Immature natural killer cell (primary cell): ENCODE measurements around the gene MFSD6. TPM values are rescaled to one million over a fixed set of nuclear protein-coding genes. Genes with fewer than 3 reads are reported as not detected.
"Not testable (repeated sequence)": the region's sequence is repeated elsewhere in the genome, so short reads cannot be mapped to it uniquely, and the experiment has no call there.

Experiments used
- DNase-seq, 3 donors: peaks; one replicate each; pipeline ENCODE4 v3.0.0; 2022; ENCODE audit warnings: mixed read lengths in 1 of 3
- H3K27ac Mint-ChIP-seq, 6 donors: one replicate each; pipeline ENCODE4 v1.8.0; 2020; ENCODE audit warnings: mixed read lengths in 6 of 6, mild to moderate bottlenecking in 5 of 6, inconsistent platforms in 4 of 6, moderate library complexity in 3 of 6
- H3K27me3 Mint-ChIP-seq, 3 donors: one replicate each; pipeline ENCODE4 v1.8.0; 2020 to 2021; ENCODE audit warnings: low read depth in 3 of 3, mild to moderate bottlenecking in 3 of 3, mixed read lengths in 3 of 3, moderate library complexity in 3 of 3, inconsistent platforms in 1 of 3
- H3K36me3 Mint-ChIP-seq, 3 donors: one replicate each; pipeline ENCODE4 v1.8.0; 2020; ENCODE audit warnings: mixed read lengths in 3 of 3, inconsistent platforms in 2 of 3, mild to moderate bottlenecking in 2 of 3
- H3K4me1 Mint-ChIP-seq, 2 donors: one replicate each; pipeline ENCODE4 v1.8.0; 2020; ENCODE audit warnings: inconsistent platforms in 2 of 2, mild to moderate bottlenecking in 2 of 2, mixed read lengths in 2 of 2, moderate library complexity in 1 of 2
- H3K4me3 Mint-ChIP-seq, 5 donors: one replicate each; pipeline ENCODE4 v1.8.0; 2020; ENCODE audit warnings: mild to moderate bottlenecking in 5 of 5, mixed read lengths in 5 of 5, inconsistent platforms in 3 of 5, moderate library complexity in 3 of 5
- H3K9me3 Mint-ChIP-seq, 6 donors: one replicate each; pipeline ENCODE4 v1.8.0; 2020; ENCODE audit warnings: mild to moderate bottlenecking in 6 of 6, mixed read lengths in 6 of 6, inconsistent platforms in 4 of 6, moderate library complexity in 3 of 6
- polyA plus RNA-seq, 3 donors: library from polyadenylated mRNA; unstranded; fragments of 300-500 nt; fragmentation: Illumina TruSeq; gene quantifications; one replicate each; pipeline ENCODE4 v1.2.3, GENCODE V29; 2021

MFSD6 gene
- polyA plus RNA-seq: 10 to 100 TPM in 1 of 3 donors, 1 to 10 TPM in 2; 7.3 to 35.1 (median 8.5) TPM

- Mint-ChIP-seq H3K27ac (peak within 1 kb of the TSS; percentile 92 to 97 (median 96)), H3K4me3 (peak within 1 kb of the TSS; percentile 90 to 96 (median 92)), H3K9me3 (no peaks in the 10 kb centered on the region), H3K4me1 (peaks cover 29 to 34% of the 10 kb centered on the region in 2 donors), H3K36me3 (peaks cover 0 to 6% (median 5%) of the 10 kb centered on the region in 3 donors), H3K27me3 (peaks cover 5 to 15% (median 11%) of the 10 kb centered on the region in 3 donors)
- peak; percentile 62 to 77 (median 72) for DNase-seq
These were observed at the start of gene MFSD6 for GRCh38 chr2:190407662-190408537. Gene MFSD6 (plus strand): TSS chr2:190408355. CDS start chr2:190436030, 27,675 bp downstream.

DNA sequence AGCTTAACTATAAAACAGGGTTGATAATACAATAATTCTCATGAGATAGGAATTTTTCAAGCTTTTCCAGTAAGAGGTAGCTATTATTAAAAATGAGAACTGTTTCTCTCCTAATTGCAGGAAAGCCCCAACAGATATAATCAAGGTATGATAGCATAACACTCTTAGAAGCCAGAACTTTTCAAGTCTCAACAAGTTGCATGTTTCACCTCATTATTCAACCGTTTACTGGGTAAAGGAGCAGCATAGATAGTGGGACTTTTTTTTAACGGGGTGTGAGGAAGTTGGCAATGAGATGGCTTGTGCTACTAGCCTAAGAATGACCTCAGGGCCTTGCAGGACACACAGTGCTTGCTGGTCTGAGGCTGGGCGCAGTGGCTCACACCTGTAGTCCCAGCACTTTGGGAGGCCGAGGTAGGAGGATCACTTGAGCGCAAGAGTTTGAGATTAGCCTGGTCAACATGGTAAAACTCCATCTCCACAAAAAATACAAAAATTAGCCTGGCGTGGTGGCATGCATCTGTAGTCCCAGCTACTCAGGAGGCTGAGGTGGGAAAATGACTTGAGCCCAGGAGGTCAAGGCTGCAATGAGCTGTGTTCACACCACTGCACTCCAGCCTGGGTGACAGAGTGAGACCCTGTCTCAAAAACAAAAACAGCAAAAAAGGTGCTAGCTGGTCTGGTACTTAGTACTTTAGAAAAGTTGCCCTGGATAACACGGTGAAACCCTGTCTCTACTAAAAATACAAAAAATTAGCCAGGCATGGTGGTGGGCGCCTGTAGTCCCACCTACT lies 49.3 kb upstream of the MFSD6 start:
- not testable (repeated sequence) for H3K36me3 Mint-ChIP-seq, H3K27me3 Mint-ChIP-seq, H3K9me3 Mint-ChIP-seq, DNase-seq
- H3K4me1 Mint-ChIP-seq: peaks cover 26 to 38% of the 10 kb centered on the region in 2 donors
- peak overlapping the region; percentile 38 to 97 (median 96) for H3K4me3 Mint-ChIP-seq
- peak overlapping the region; percentile 91 to 96 (median 95) for H3K27ac Mint-ChIP-seq

GRCh38 chr2:190360561-190360960 lies 47.6 kb upstream of the MFSD6 start:
- H3K9me3 Mint-ChIP-seq: no peaks in the 10 kb centered on the region
- peaks cover 0 to 4% (median 2%) of the 10 kb centered on the region in 3 donors for H3K27me3 Mint-ChIP-seq
- DNase-seq: no peak
- H3K4me3 Mint-ChIP-seq: peak overlapping the region; percentile 88 to 97 (median 96)
- H3K36me3 Mint-ChIP-seq: peaks cover 6 to 11% (median 8%) of the 10 kb centered on the region in 3 donors
- H3K27ac Mint-ChIP-seq: peak overlapping the region; percentile 13 to 96 (median 94)
- H3K4me1 Mint-ChIP-seq: peaks cover 25 to 33% of the 10 kb centered on the region in 2 donors

DNA sequence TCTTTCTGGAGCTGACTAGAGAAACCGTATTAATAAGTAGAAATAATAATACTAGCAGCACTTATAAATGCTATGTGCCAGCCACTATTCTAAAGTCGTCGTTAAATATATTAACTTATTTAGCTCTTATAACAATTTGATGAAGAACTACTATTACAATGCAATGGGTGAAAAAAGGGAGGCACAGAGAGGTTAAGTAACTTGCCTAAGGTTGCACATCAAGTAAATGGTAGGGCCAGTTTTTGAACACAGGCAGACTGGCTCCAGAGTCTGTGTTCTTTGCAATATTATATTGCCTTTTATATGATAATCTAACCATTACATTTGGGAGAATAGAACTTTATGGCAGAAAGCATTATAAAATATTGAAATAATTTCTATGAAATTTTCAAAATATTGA lies 47.2 kb upstream of the MFSD6 start:
- Mint-ChIP-seq H3K27ac (peak overlapping the region in 1 of 6 donors; percentile 91), H3K27me3 (peaks cover 0 to 4% (median 2%) of the 10 kb centered on the region in 3 donors), H3K9me3 (no peaks in the 10 kb centered on the region), H3K4me1 (peaks cover 25 to 33% of the 10 kb centered on the region in 2 donors), H3K36me3 (peaks cover 6 to 11% (median 8%) of the 10 kb centered on the region in 3 donors), H3K4me3 (peak overlapping the region in 4 of 5 donors; percentile 88 to 97 (median 94))
- DNase-seq: no peak

- no peak overlapping the region for H3K27ac Mint-ChIP-seq
- H3K27me3 Mint-ChIP-seq: peaks cover 0 to 4% (median 2%) of the 10 kb centered on the region in 3 donors
- no peak for DNase-seq
- H3K4me1 Mint-ChIP-seq: peaks cover 25 to 33% of the 10 kb centered on the region in 2 donors
- H3K4me3 Mint-ChIP-seq: no peak overlapping the region
- peaks cover 6 to 11% (median 8%) of the 10 kb centered on the region in 3 donors for H3K36me3 Mint-ChIP-seq
- H3K9me3 Mint-ChIP-seq: no peaks in the 10 kb centered on the region
These were observed 46.6 kb upstream of the MFSD6 start for GRCh38 chr2:190361572-190361971.

- Mint-ChIP-seq H3K4me1 (peaks cover 25 to 33% of the 10 kb centered on the region in 2 donors), H3K27me3 (peaks cover 0 to 4% (median 2%) of the 10 kb centered on the region in 3 donors), H3K9me3 (no peaks in the 10 kb centered on the region), H3K36me3 (peaks cover 9 to 16% (median 12%) of the 10 kb centered on the region in 3 donors), H3K4me3 (no peak overlapping the region), H3K27ac (no peak overlapping the region)
- DNase-seq: no peak
These were observed 45.3 kb upstream of the MFSD6 start for GRCh38 chr2:190362894-190363293.

DNA sequence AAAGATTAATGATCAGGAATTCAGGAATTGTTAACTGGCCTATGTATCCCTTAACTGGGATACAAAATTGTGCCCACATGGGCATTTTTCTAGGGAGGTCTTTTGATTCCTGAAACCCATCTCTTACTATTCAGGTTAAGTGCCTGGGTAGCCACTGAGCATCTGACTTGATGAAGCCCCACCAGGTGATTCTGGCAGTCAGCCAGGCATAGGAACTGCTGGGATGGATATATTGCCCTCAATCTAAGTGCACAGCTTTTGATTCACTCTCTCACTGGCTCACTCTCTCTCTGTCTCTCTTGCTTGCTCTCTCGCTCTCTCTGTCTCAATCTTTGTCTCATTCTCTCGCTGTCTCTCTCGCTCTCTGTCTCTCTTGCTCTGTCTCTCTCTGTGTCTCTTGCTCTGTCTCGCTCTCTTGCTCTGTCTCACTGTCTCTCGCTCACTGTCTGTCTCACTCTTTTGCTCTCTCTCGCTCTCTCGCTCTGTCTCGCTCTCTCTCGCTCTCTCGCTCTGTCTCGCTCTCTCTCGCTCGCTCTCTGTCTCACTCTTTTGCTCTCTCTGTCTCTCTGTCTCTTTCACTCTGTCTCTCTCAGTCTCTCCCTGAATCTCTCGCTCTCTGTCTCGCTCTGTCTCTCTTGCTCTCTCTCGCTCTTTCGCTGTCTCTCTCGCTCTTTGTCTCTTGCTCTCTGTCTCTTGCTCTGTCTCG lies 42.5 kb upstream of the MFSD6 start:
- no peak for DNase-seq
- H3K4me1 Mint-ChIP-seq: peaks cover 6 to 18% of the 10 kb centered on the region in 2 donors
- peaks cover 20 to 23% (median 23%) of the 10 kb centered on the region in 3 donors for H3K36me3 Mint-ChIP-seq
- H3K4me3 Mint-ChIP-seq: no peak overlapping the region
- no peaks in the 10 kb centered on the region for H3K27me3 Mint-ChIP-seq
- no peaks in the 10 kb centered on the region for H3K9me3 Mint-ChIP-seq
- H3K27ac Mint-ChIP-seq: no peak overlapping the region

DNA sequence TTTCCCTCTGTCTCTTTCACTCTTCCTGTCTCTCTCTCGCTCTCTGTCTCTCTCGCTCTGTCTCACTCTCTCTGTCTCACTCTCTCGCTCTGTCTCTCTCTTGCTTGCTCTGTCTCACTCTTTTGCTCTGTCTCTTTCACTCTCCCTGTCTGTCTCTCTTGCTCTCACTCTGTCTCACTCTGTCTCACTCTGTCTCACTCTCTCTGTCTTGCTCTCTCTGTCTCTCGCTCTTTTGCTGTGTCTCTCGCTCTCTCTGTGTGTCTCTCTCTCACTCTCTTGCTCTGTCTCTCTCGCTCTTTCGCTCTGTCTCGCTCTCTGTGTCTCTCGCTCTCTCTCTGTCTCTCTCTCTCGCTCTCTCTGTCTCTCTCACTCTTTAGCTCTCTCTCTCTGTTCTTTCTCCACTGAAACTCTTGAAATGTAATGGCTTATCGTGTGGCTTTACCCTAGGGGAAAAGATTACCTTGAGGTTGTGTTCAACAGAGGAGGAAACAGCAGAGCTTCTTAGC lies 41.9 kb upstream of the MFSD6 start:
- Mint-ChIP-seq H3K9me3 (no peaks in the 10 kb centered on the region), H3K36me3 (peaks cover 20 to 23% (median 23%) of the 10 kb centered on the region in 3 donors), H3K27me3 (no peaks in the 10 kb centered on the region), H3K4me3 (no peak overlapping the region), H3K27ac (no peak overlapping the region), H3K4me1 (peaks cover 5 to 11% of the 10 kb centered on the region in 2 donors)
- DNase-seq: no peak

DNA sequence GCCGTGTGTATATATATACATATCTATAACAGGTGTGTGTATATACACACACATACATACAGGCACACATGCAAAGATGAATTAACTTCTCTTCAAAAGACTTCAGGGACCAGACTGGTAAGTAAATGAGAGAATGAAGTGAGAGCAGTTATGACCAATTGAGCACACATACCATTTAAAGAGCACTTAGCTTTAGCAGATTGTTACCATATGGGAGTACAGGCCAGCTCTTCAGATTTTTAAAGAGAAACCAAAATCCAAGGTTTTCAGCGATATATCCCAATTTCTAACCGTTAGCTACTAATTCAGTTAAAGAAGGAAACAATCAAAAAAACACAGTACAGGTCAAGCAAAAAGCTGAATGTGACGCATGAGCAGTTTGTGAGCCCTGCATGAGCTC lies 41.1 kb upstream of the MFSD6 start:
- H3K4me1 Mint-ChIP-seq: peaks cover 1 to 4% of the 10 kb centered on the region in 2 donors
- DNase-seq: no peak
- no peak overlapping the region for H3K4me3 Mint-ChIP-seq
- H3K36me3 Mint-ChIP-seq: peaks cover 20 to 23% (median 20%) of the 10 kb centered on the region in 3 donors
- H3K9me3 Mint-ChIP-seq: no peaks in the 10 kb centered on the region
- no peak overlapping the region for H3K27ac Mint-ChIP-seq
- no peaks in the 10 kb centered on the region for H3K27me3 Mint-ChIP-seq

GRCh38 chr2:190369635-190370034 lies 38.5 kb upstream of the MFSD6 start:
- H3K4me1 Mint-ChIP-seq: no peaks in the 10 kb centered on the region
- H3K27ac Mint-ChIP-seq: no peak overlapping the region
- H3K4me3 Mint-ChIP-seq: no peak overlapping the region
- no peaks in the 10 kb centered on the region for H3K9me3 Mint-ChIP-seq
- no peak for DNase-seq
- H3K27me3 Mint-ChIP-seq: no peaks in the 10 kb centered on the region
- H3K36me3 Mint-ChIP-seq: peaks cover 12 to 17% (median 14%) of the 10 kb centered on the region in 3 donors

GRCh38 chr2:190376083-190376482 lies 32.1 kb upstream of the MFSD6 start:
- no peaks in the 10 kb centered on the region for H3K4me1 Mint-ChIP-seq
- no peak overlapping the region for H3K27ac Mint-ChIP-seq
- no peaks in the 10 kb centered on the region for H3K9me3 Mint-ChIP-seq
- peaks cover 0 to 1% (median 0%) of the 10 kb centered on the region in 3 donors for H3K27me3 Mint-ChIP-seq
- no peak for DNase-seq
- no peaks in the 10 kb centered on the region for H3K36me3 Mint-ChIP-seq
- H3K4me3 Mint-ChIP-seq: no peak overlapping the region

- no peak overlapping the region for H3K4me3 Mint-ChIP-seq
These were observed 31.4 kb upstream of the MFSD6 start for GRCh38 chr2:190376591-190377245.

GRCh38 chr2:190378880-190379237 lies 29.3 kb upstream of the MFSD6 start:
- no peak overlapping the region for H3K27ac Mint-ChIP-seq
- H3K27me3 Mint-ChIP-seq: peaks cover 0 to 1% (median 0%) of the 10 kb centered on the region in 3 donors
- no peak for DNase-seq
- H3K4me3 Mint-ChIP-seq: no peak overlapping the region
- H3K9me3 Mint-ChIP-seq: no peaks in the 10 kb centered on the region
- no peaks in the 10 kb centered on the region for H3K4me1 Mint-ChIP-seq
- H3K36me3 Mint-ChIP-seq: no peaks in the 10 kb centered on the region

More at GRCh38 chr2:190376591-190377245, 31.4 kb upstream of the MFSD6 start:
- Mint-ChIP-seq H3K9me3 (no peaks in the 10 kb centered on the region), H3K4me1 (no peaks in the 10 kb centered on the region), H3K27ac (no peak overlapping the region), H3K27me3 (peaks cover 0 to 1% (median 0%) of the 10 kb centered on the region in 3 donors), H3K36me3 (no peaks in the 10 kb centered on the region)
- DNase-seq: no peak
